Fibroblast of lung (primary cell): ENCODE measurements around the gene PAM16. TPM values are rescaled to one million over a fixed set of nuclear protein-coding genes. Genes with fewer than 3 reads are reported as not detected.

Experiments used
- DNase-seq, 2 donors: peaks; one replicate each; pipeline versions ENCODE4 v3.0.0 to v3.0.0-alpha.2; 2010; ENCODE audit warnings: low read depth in 2 of 2
- H2AFZ ChIP-seq: 2 replicates; pipeline ENCODE4 v1.5.1; 2012; ENCODE audit warnings: low read length, control low read depth, inconsistent platforms
- H3K27ac ChIP-seq: 2 replicates; pipeline ENCODE4 v1.5.1; 2011; ENCODE audit warnings: low read length, control low read depth; ENCODE audit not compliant: insufficient read depth
- H3K27me3 ChIP-seq: 2 replicates; pipeline ENCODE4 v1.5.1; 2011; ENCODE audit warnings: mild to moderate bottlenecking, low read length; ENCODE audit not compliant: control insufficient read depth, insufficient read depth
- H3K36me3 ChIP-seq: 2 replicates; pipeline ENCODE4 v1.5.1; 2011; ENCODE audit warnings: low read length; ENCODE audit not compliant: control insufficient read depth, insufficient read depth
- H3K4me1 ChIP-seq: 2 replicates; pipeline ENCODE4 v1.5.1; 2011; ENCODE audit warnings: low read length; ENCODE audit not compliant: control insufficient read depth, insufficient read depth; ENCODE audit errors: extremely low read depth
- H3K4me2 ChIP-seq: 2 replicates; pipeline ENCODE4 v1.5.1; 2011; ENCODE audit warnings: low read length, control low read depth; ENCODE audit not compliant: insufficient read depth; ENCODE audit errors: extremely low read depth
- H3K4me3 ChIP-seq, 4 experiments: fragments of 200-600 bp in 1 of 4; sonication (generic) in 1 of 4; replicated peaks in 1 of 4; 2 replicates each; pipeline ENCODE4 v1.5.1; 2011 to 2016; ENCODE audit warnings: low read length in 4 of 4, low read depth in 3 of 4, mild to moderate bottlenecking in 3 of 4, control low read depth in 2 of 4, inconsistent platforms in 1 of 4, mixed read lengths in 1 of 4; ENCODE audit not compliant: insufficient read depth in 1 of 4; ENCODE audit errors: control extremely low read depth in 1 of 4
- H3K79me2 ChIP-seq: 2 replicates; pipeline ENCODE4 v1.5.1; 2012; ENCODE audit warnings: mild to moderate bottlenecking, low read length, inconsistent platforms; ENCODE audit not compliant: control insufficient read depth, insufficient read depth
- H3K9ac ChIP-seq: 2 replicates; pipeline ENCODE4 v1.5.1; 2011; ENCODE audit warnings: mild to moderate bottlenecking, low read length, control low read depth; ENCODE audit not compliant: insufficient read depth
- H3K9me3 ChIP-seq: 2 replicates; pipeline ENCODE4 v1.5.1; 2012; ENCODE audit warnings: low read depth, low read length; ENCODE audit not compliant: control insufficient read depth, insufficient read depth
- H4K20me1 ChIP-seq: 2 replicates; pipeline ENCODE4 v1.5.1; 2011; ENCODE audit warnings: low read length; ENCODE audit not compliant: control insufficient read depth, insufficient read depth; ENCODE audit errors: extremely low read depth
- EZH2 ChIP-seq: IDR thresholded peaks from 2 replicates; pipeline ENCODE4 v1.5.1; 2012; ENCODE audit warnings: low read length, control low read depth, mild to moderate bottlenecking; ENCODE audit errors: missing control alignments
- polyA plus RNA-seq, 2 donors: library from polyadenylated mRNA; depleted of rRNA in 1 of 2; stranded (reverse) in 1 of 2; unstranded in 1 of 2; fragments of >200 nt; gene quantifications; 2 replicates each; pipeline ENCODE4 v1.2.1, GENCODE V29; 2011 to 2012; ENCODE audit warnings: missing spikeins in 1 of 2
- total RNA-seq: library from RNA; depleted of rRNA; stranded (reverse); fragments of >200 nt; gene quantifications from 2 replicates; pipeline ENCODE4 v1.2.1, GENCODE V29; 2014
- TF ChIP-seq, protein P1 (sequence below), 2 donors: IDR thresholded peaks in 1 of 2; conservative IDR thresholded peaks in 1 of 2; 1 replicate in 1 of 2; 2 replicates in 1 of 2; pipeline ENCODE4 v1.5.1; 2011 to 2012; ENCODE audit warnings: low read length in 2 of 2, control low read depth in 1 of 2, inconsistent platforms in 1 of 2, low read depth in 1 of 2, mild to moderate bottlenecking in 1 of 2

PAM16 gene
- total and polyA plus RNA-seq, 2 donors (not counting 1 experiment from before 2014, with no cell fraction given): 14.8 to 34.3 TPM

DNA sequence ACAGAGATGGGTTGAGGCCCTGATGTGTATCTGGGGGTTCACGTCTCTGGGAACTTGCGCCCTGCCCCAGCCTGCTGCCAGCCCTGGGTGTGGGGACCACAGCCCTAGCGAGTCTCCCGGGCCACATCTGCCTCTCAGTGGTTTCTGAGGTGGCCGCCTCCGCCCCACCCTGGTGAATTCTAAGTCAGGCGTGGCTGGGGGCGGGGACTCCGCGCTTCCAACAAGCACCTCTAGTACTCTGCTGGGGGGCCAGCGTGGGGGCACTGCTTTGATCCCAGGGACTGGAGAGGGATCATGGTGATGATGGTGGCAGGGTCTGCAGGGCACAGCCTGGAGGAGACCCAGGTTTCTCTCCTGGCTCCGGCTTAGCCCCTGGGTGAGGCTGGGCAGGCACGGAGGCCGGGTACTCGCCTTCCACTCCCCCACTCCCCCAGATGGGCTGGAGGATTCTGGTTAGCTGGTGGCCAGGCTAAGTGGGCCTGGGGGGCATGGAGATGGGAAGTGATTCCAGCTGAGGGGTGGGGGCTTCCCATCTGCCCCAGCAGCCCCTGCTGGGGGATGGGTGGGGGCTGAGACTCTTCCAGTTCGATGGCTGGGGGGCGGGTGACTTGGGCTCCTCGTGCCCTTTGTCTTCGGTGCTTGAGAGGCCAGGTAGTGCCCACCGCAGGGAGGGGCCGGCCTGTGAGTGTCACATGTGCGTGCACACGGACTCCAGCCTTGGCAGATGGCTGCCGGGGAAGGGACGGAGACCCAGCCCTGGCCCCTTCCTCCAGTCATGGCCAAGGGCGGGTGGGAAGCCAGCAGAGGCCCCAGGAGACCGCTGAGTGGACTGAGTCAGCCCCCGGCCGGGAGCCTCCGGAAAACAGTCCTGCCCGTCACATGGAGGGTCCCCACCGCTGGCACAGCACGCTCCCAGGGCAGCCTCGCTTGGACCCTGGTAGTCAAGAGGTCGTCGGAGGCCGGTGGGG lies 31.4 kb downstream of the PAM16 start:
- Histone ChIP-seq H3K4me1 (peaks cover 36% of the 10 kb centered on the region), H3K9ac (peak overlapping the region; percentile 7), H3K4me2 (peak overlapping the region; percentile 25), H3K36me3 (peaks cover 4% of the 10 kb centered on the region), H3K27me3 (no peaks in the 10 kb centered on the region), H3K4me3 (peak overlapping the region in 1 of 4 experiments; percentile 91), H4K20me1 (no peaks in the 10 kb centered on the region), H3K9me3 (no peaks in the 10 kb centered on the region), H2AFZ (no peak overlapping the region), H3K27ac (no peak overlapping the region), H3K79me2 (peaks cover 84% of the 10 kb centered on the region)
- no peak for TF ChIP-seq EZH2
- TF ChIP-seq, protein P1, sequence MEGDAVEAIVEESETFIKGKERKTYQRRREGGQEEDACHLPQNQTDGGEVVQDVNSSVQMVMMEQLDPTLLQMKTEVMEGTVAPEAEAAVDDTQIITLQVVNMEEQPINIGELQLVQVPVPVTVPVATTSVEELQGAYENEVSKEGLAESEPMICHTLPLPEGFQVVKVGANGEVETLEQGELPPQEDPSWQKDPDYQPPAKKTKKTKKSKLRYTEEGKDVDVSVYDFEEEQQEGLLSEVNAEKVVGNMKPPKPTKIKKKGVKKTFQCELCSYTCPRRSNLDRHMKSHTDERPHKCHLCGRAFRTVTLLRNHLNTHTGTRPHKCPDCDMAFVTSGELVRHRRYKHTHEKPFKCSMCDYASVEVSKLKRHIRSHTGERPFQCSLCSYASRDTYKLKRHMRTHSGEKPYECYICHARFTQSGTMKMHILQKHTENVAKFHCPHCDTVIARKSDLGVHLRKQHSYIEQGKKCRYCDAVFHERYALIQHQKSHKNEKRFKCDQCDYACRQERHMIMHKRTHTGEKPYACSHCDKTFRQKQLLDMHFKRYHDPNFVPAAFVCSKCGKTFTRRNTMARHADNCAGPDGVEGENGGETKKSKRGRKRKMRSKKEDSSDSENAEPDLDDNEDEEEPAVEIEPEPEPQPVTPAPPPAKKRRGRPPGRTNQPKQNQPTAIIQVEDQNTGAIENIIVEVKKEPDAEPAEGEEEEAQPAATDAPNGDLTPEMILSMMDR (conservative IDR thresholded peaks at IDR 0.05 in 1 of 2, IDR thresholded peaks at IDR 0.05 in 1 of 2; ENCODE audit: low read depth in 1 of 2, low read length in 2 of 2): no peak
- no peak for DNase-seq

DNA sequence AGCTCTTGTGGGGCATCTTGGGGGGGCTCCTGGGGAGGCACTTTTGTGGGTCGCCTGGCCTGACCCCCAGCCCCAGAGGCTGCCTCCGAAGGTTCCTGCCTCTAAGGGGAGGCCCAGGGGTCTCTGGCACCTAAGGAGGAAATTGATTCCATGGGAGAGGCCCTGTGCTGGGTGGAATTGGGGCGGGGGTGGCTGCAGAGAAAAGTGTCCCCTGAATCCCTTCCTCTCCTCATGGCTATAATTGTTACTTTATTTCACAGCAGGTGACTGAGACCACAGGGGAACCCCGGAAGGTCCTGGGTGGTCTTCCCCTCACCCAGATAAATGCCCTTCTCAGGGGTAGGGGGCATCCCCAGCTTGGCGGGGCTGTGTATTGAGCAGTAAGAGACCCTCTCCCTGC lies 32.2 kb downstream of the PAM16 start:
- Histone ChIP-seq H3K79me2 (peaks cover 76% of the 10 kb centered on the region), H3K27ac (no peak overlapping the region), H3K4me1 (peaks cover 28% of the 10 kb centered on the region), H3K9ac (no peak overlapping the region), H3K36me3 (peaks cover 4% of the 10 kb centered on the region), H3K4me2 (peak overlapping the region; percentile 95), H4K20me1 (no peaks in the 10 kb centered on the region), H3K9me3 (no peaks in the 10 kb centered on the region), H3K4me3 (peak overlapping the region in 3 of 4 experiments; percentile 21 to 94 (median 91)), H2AFZ (no peak overlapping the region), H3K27me3 (no peaks in the 10 kb centered on the region)
- no peak for DNase-seq
- no peak for TF ChIP-seq EZH2
- TF ChIP-seq, protein P1 (conservative IDR thresholded peaks at IDR 0.05 in 1 of 2, IDR thresholded peaks at IDR 0.05 in 1 of 2; ENCODE audit: low read depth in 1 of 2, low read length in 2 of 2): no peak

DNA sequence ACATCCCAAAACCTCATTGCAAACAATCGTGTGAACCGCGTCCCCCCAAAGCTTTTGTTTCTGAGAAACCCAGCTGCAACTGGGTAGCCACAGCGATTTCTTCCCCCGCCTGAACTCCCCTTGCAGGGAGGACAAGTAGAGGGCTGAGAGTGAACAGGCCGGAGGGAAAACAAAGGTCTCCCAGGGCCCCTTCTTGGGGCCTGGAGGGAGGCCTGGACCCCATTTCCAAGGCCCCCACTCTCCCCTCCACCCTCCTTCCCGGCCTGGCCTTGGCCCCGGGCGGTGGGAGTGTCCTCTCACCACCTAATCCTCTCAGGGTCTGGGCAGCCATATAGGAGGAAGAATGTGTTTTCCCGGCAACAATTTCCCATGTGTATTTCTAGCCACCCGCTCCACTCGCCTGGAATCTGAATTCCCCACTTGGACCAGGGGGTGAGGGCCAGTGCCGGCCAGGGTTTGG lies 32.6 kb downstream of the PAM16 start:
- Histone ChIP-seq H3K9ac (no peak overlapping the region), H3K4me3 (peak overlapping the region in 3 of 4 experiments; percentile 21 to 94 (median 91)), H3K9me3 (no peaks in the 10 kb centered on the region), H3K4me2 (peak overlapping the region; percentile 95), H3K27me3 (no peaks in the 10 kb centered on the region), H3K27ac (peak overlapping the region; percentile 77), H2AFZ (no peak overlapping the region), H3K79me2 (peaks cover 71% of the 10 kb centered on the region), H3K36me3 (peaks cover 4% of the 10 kb centered on the region), H4K20me1 (no peaks in the 10 kb centered on the region), H3K4me1 (peaks cover 24% of the 10 kb centered on the region)
- TF ChIP-seq, protein P1 (conservative IDR thresholded peaks at IDR 0.05 in 1 of 2, IDR thresholded peaks at IDR 0.05 in 1 of 2; ENCODE audit: low read depth in 1 of 2, low read length in 2 of 2): no peak
- TF ChIP-seq EZH2: no peak
- peak in 1 of 2 donors; percentile 60 for DNase-seq
